Spleen (tissue), 7 donors: ENCODE results near the gene KCNJ10.

Experiments
- CTCF ChIP-seq, 11 experiments: fragments of 200-600 bp in 7 of 11; fragments of 450-650 bp in 4 of 11; sonication (generic) in 4 of 11; IDR thresholded peaks in 8 of 11; conservative IDR thresholded peaks in 3 of 11; 1 replicate in 7 of 11; 2 replicates in 4 of 11; pipeline versions ENCODE4 v1.4.0 to v1.8.0; 2016 to 2021; ENCODE audit warnings: antibody characterized with exemption in 11 of 11, inconsistent platforms in 4 of 11, mild to moderate bottlenecking in 1 of 11
- POLR2A ChIP-seq, 3 donors: fragments of 450-650 bp; IDR thresholded peaks; one replicate each; pipeline ENCODE4 v1.5.1; 2017; ENCODE audit warnings: antibody characterized with exemption in 3 of 3, mild to moderate bottlenecking in 1 of 3
- POLR2AphosphoS5 ChIP-seq, 3 donors: sonication (generic); formaldehyde crosslinking; IDR thresholded peaks; one replicate each; pipeline ENCODE4 v1.5.1; 2017; ENCODE audit warnings: antibody characterized with exemption in 3 of 3
- donor health status: DM: no; HTN: no; CAD: no; lungs with moderate emphysema.
- donor health status: DM: no; HTN: no; CAD: no.
- donor health status: DM: no; HTN: no; CAD: no.

GRCh38 chr1:159957824-159958268 lies 112.1 kb downstream of the KCNJ10 start:
- no peak for TF ChIP-seq POLR2A (IDR thresholded peaks at IDR 0.05)
- TF ChIP-seq CTCF (IDR thresholded peaks at IDR 0.05 in 8 of 11, conservative IDR thresholded peaks at IDR 0.05 in 3 of 11) = no peak
- TF ChIP-seq POLR2AphosphoS5 (IDR thresholded peaks at IDR 0.05) = no peak
